Stomach (tissue), 9 donors: ENCODE data around the gene TICRR. TPM values are rescaled to one million over a fixed set of nuclear protein-coding genes. Genes with fewer than 3 reads are reported as not detected.

Experiments used
- DNase-seq, 2 donors: peaks; one replicate each; pipeline versions ENCODE4 v3.0.0 to v3.0.0-alpha.2; 2013 to 2019
- H3K27ac ChIP-seq, 5 donors: fragments of 200-600 bp in 4 of 5; sonication (generic) in 4 of 5; one replicate each; pipeline ENCODE4 v1.5.1; 2013 to 2019; ENCODE audit warnings: mild to moderate bottlenecking in 1 of 5, moderate library complexity in 1 of 5
- H3K27me3 ChIP-seq, 3 donors: fragments of 200-600 bp; sonication (generic); one replicate each; pipeline ENCODE4 v1.5.1; 2017 to 2019; ENCODE audit warnings: mixed run types in 1 of 3
- H3K36me3 ChIP-seq, 4 donors: fragments of 200-600 bp; sonication (generic); 1 replicate in 3 of 4; 2 replicates in 1 of 4; pipeline ENCODE4 v1.5.1; 2016 to 2019
- H3K4me1 ChIP-seq, 4 donors: fragments of 200-600 bp; sonication (generic); one replicate each; pipeline ENCODE4 v1.5.1; 2016 to 2019
- H3K4me3 ChIP-seq, 4 donors: fragments of 200-600 bp; sonication (generic) in 3 of 4; one replicate each; pipeline ENCODE4 v1.5.1; 2016 to 2019; ENCODE audit warnings: mild to moderate bottlenecking in 1 of 4
- H3K9me3 ChIP-seq, 4 donors: fragments of 200-600 bp; sonication (generic); one replicate each; pipeline ENCODE4 v1.5.1; 2016 to 2019
- EP300 ChIP-seq: sonication (generic); formaldehyde crosslinking; IDR thresholded peaks from one replicate; pipeline ENCODE4 v1.6.1; 2017; ENCODE audit warnings: antibody characterized with exemption
- POLR2A ChIP-seq, 4 donors: fragments of 450-650 bp; IDR thresholded peaks; one replicate each; pipeline ENCODE4 v1.6.1; 2016; ENCODE audit warnings: antibody characterized with exemption in 4 of 4, control low read depth in 2 of 4, mild to moderate bottlenecking in 1 of 4, moderate library complexity in 1 of 4
- POLR2AphosphoS5 ChIP-seq, 3 donors: sonication (generic); formaldehyde crosslinking; IDR thresholded peaks; one replicate each; pipeline ENCODE4 v1.6.1; 2016; ENCODE audit warnings: antibody characterized with exemption in 3 of 3
- WGBS, 5 donors: extraction: QIAGEN DNeasy Blood & Tissue Kit in 3 of 5; methylation state at CpG; one replicate each; pipeline versions ENCODE4 v1.1.5 to v1.1.7; 2013 to 2018; 5-methylcytosine and 5-hydroxymethylcytosine counted together
- intact Hi-C: fragments of 100-400 bp; cut with DNase I; formaldehyde crosslinking; loops from one replicate; pipeline ENCODE4 v1.15.1; 2023; ENCODE audit warnings: low total_unique reads
- polyA plus RNA-seq, 3 donors: library from polyadenylated mRNA; stranded (reverse); fragments of 200-250 nt; gene quantifications; one replicate each; pipeline ENCODE4 v1.2.3, GENCODE V29; 2013
- total RNA-seq, 5 donors: library from RNA; depleted of rRNA; stranded (reverse); fragments of >200 nt; gene quantifications; one replicate each; pipeline versions ENCODE4 v1.1.0 to v1.2.3, GENCODE V29; 2014 to 2016
- TF ChIP-seq, protein P1 (sequence below), 7 experiments: fragments of 450-650 bp in 4 of 7; fragments of 200-600 bp in 3 of 7; sonication (generic) in 3 of 7; IDR thresholded peaks; one replicate each; pipeline ENCODE4 v1.5.1; 2016 to 2019; ENCODE audit warnings: antibody characterized with exemption in 7 of 7, control low read depth in 2 of 7, mild to moderate bottlenecking in 1 of 7
- donor health status: healthy with polysubstance abuse.
- donor health status: Bipolar disorder and iron deficiency.
- donor health status: healthy.

Gene TICRR
- total and polyA plus RNA-seq, 8 donors, result 0.15 to 3.5 (median 1.4) TPM

DNA sequence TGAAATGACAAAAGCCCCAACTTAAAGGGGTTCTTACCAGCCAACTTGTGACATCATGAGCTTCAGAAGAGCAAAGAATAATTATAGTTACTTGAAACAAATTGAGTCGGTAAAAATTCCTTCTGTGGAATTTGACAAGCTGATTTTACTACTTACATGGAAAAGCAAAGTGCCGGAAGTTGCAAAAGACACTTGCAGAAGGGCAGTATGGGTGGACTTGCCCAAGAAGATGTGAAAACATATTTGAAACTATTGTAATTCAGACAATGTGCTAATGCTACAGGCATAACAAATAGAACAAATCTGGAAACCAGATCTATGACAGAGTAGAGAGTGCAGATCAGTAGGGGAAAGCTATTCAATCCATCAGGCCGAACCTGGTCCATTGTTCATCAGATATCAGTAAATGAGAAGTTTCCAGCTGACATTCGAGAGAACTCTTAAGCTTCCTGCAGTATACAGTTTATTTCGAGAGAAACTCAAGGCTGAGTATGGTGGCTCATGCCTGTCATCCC lies 82.5 kb downstream of the TICRR start:
- no peak for TF ChIP-seq EP300
- no peak for TF ChIP-seq POLR2A (IDR thresholded peaks at IDR 0.05)
- TF ChIP-seq, protein P1, sequence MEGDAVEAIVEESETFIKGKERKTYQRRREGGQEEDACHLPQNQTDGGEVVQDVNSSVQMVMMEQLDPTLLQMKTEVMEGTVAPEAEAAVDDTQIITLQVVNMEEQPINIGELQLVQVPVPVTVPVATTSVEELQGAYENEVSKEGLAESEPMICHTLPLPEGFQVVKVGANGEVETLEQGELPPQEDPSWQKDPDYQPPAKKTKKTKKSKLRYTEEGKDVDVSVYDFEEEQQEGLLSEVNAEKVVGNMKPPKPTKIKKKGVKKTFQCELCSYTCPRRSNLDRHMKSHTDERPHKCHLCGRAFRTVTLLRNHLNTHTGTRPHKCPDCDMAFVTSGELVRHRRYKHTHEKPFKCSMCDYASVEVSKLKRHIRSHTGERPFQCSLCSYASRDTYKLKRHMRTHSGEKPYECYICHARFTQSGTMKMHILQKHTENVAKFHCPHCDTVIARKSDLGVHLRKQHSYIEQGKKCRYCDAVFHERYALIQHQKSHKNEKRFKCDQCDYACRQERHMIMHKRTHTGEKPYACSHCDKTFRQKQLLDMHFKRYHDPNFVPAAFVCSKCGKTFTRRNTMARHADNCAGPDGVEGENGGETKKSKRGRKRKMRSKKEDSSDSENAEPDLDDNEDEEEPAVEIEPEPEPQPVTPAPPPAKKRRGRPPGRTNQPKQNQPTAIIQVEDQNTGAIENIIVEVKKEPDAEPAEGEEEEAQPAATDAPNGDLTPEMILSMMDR (IDR thresholded peaks at IDR 0.05), result no peak
- TF ChIP-seq POLR2AphosphoS5 (IDR thresholded peaks at IDR 0.05), result no peak
- WGBS, 5 donors, result 85 to 90% (median 87%) methylated on average over 5 of the region's 5 CpGs

DNA sequence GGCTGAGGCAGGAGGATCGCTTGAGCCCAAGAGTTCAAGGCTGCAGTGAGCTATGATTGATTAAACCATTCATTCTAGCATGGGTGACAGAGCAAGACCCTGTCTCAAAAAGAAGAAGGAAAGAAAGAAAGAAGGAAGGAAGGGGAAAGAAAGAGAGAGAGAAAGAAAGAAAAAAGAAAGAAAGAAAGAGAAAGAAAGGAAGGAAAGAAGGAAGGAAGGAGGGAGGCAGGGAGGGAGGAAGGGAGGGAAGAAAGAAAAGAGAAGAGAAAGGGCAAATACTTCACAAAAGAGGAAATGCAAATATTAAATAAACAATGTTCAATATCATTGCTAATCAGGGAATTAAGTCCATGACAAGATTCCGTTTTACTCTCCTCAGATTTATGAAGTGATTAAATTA lies 84.0 kb downstream of the TICRR start:
- TF ChIP-seq, protein P1 (IDR thresholded peaks at IDR 0.05), result no peak
- TF ChIP-seq EP300 (no peak), POLR2A (IDR thresholded peaks at IDR 0.05) (no peak), POLR2AphosphoS5 (IDR thresholded peaks at IDR 0.05) (no peak)
- Histone ChIP-seq H3K27ac (no peak overlapping the region), H3K9me3 (no peaks in the 10 kb centered on the region), H3K4me3 (no peak overlapping the region), H3K27me3 (peaks cover 0 to 22% (median 11%) of the 10 kb centered on the region in 3 donors), H3K4me1 (peaks cover 9 to 30% (median 25%) of the 10 kb centered on the region in 4 donors), H3K36me3 (no peaks in the 10 kb centered on the region)
- 84 to 92% (median 88%) methylated on average over 2 of the region's 2 CpGs for WGBS, 5 donors
- intact Hi-C loops, result no loop called here
- DNase-seq, result no peak

More for the DNA sequence above, 82.5 kb downstream of the TICRR start:
- H3K4me3 ChIP-seq, result no peak overlapping the region
- no peak overlapping the region for H3K27ac ChIP-seq
- intact Hi-C loops, result no loop called here
- DNase-seq, result no peak
- H3K27me3 ChIP-seq, result peaks cover 0 to 29% (median 11%) of the 10 kb centered on the region in 3 donors
- no peaks in the 10 kb centered on the region for H3K36me3 ChIP-seq
- H3K4me1 ChIP-seq, result peaks cover 10 to 26% (median 24%) of the 10 kb centered on the region in 4 donors
- H3K9me3 ChIP-seq, result no peaks in the 10 kb centered on the region

DNA sequence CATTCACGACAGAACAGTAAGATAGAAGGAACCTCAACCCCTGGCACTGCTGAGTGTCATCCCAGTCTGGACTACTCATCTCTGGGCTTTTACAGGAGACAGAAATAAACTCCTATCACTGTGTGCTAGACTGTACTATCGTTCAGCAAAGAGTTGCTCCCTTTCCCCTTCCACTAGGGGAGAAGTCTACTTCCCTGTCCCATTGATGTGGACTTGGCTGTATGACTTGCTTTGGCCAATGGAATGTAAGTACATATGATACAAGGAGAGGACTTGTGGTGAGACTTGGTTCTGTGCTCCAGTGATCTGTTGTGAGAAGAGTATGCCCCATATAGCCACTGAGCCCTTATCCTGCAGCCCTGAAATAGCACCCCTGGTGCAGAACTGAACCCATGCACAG lies 85.3 kb downstream of the TICRR start:
- no peaks in the 10 kb centered on the region for H3K9me3 ChIP-seq
- no peak for DNase-seq
- no peak overlapping the region for H3K4me3 ChIP-seq
- H3K27me3 ChIP-seq, result peaks cover 0 to 9% (median under 1%) of the 10 kb centered on the region in 3 donors
- H3K4me1 ChIP-seq, result peaks cover 10 to 25% (median 20%) of the 10 kb centered on the region in 4 donors
- H3K27ac ChIP-seq, result no peak overlapping the region
- H3K36me3 ChIP-seq, result no peaks in the 10 kb centered on the region
- 78 to 94% (median 90%) methylated on average over 2 of the region's 2 CpGs for WGBS, 5 donors
- TF ChIP-seq POLR2A (IDR thresholded peaks at IDR 0.05) (no peak), POLR2AphosphoS5 (IDR thresholded peaks at IDR 0.05) (no peak), EP300 (no peak)
- intact Hi-C loops, result no loop called here

DNA sequence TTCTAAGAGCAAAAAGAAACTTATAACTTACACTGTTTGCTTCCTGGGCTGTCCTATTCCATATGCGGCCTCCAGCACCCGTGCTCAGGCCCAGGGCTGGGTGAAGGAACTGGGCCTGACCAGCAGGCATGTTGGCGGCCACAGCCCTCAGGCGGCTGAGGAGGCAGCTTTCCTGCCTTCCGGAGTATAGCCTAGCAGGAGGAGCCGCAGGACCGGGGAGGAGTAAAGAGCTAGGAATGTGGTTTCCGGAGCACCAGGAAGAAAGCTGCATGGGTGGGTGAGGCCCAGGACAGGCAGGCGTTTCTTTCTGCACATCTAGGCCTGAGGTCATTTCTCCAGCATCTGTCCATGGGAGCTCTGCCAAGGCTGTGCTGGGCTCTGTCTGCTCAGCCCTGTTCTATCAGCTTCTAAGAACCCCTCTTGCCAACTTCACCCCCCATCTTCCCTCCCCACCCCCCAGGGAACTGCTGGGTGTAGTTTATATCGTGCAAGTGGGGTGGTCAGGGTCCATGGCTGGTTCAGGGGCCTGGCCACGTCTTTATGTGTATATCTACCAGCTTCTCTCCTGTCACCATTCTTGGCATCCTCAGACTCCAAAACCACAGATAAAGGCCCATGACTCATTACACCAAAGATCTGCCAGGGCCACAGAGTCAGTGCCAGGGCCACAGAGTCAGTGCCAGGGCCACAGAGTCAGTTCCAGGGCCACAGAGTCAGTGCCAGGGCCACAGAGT lies 87.8 kb downstream of the TICRR start:
- Histone ChIP-seq H3K27me3 (peaks cover 0 to 9% (median 0%) of the 10 kb centered on the region in 3 donors), H3K4me1 (peaks cover 13 to 30% (median 22%) of the 10 kb centered on the region in 4 donors), H3K36me3 (no peaks in the 10 kb centered on the region), H3K4me3 (no peak overlapping the region), H3K27ac (peak overlapping the region; percentile 19 to 85 (median 50)), H3K9me3 (no peaks in the 10 kb centered on the region)
- DNase-seq, result peak; percentile 66 to 90
- no peak for TF ChIP-seq EP300
- TF ChIP-seq, protein P1 (IDR thresholded peaks at IDR 0.05), result no peak
- TF ChIP-seq POLR2AphosphoS5 (IDR thresholded peaks at IDR 0.05), result peak in 2 of 3 donors; percentile 21 to 62
- no peak for TF ChIP-seq POLR2A (IDR thresholded peaks at IDR 0.05)
- WGBS, 5 donors, result 29 to 40% (median 32%) methylated on average over 10 to 11 of the region's 11 CpGs
- intact Hi-C loops, result no loop called here
